CD14-positive monocyte (primary cell): Measurements from ENCODE around the gene COPE. TPM values are rescaled to one million over a fixed set of nuclear protein-coding genes. Genes with fewer than 3 reads are reported as not detected.

Experiments
- DNase-seq, 3 donors: peaks; one replicate each; pipeline ENCODE4 v3.0.0-alpha.2; 2011 to 2022
- H2AFZ ChIP-seq: 2 replicates; pipeline ENCODE4 v1.6.0; 2012; ENCODE audit warnings: mild to moderate bottlenecking, low read depth, low read length, inconsistent platforms; ENCODE audit not compliant: insufficient read depth, poor library complexity, severe bottlenecking
- H3K27ac ChIP-seq, 2 donors: 1 replicate in 1 of 2; 2 replicates in 1 of 2; pipeline ENCODE4 v1.5.1; 2012 to 2013; ENCODE audit warnings: low read length in 2 of 2, control low read depth in 1 of 2, inconsistent platforms in 1 of 2, low read depth in 1 of 2, mild to moderate bottlenecking in 1 of 2
- H3K27me3 ChIP-seq, 2 donors: one replicate each; pipeline versions ENCODE4 v1.6.0 to v1.6.1; 2011 to 2013; ENCODE audit warnings: low read length in 2 of 2; ENCODE audit not compliant: control insufficient read depth in 2 of 2, insufficient read depth in 2 of 2
- H3K36me3 ChIP-seq, 2 donors: replicated peaks in 1 of 2; 1 replicate in 1 of 2; 2 replicates in 1 of 2; pipeline versions ENCODE4 v1.5.1 to v1.6.1; 2012 to 2013; ENCODE audit warnings: low read length in 2 of 2, control low read depth in 1 of 2, inconsistent platforms in 1 of 2, mild to moderate bottlenecking in 1 of 2; ENCODE audit not compliant: insufficient read depth in 2 of 2, control insufficient read depth in 1 of 2
- H3K4me1 ChIP-seq, 2 donors: 1 replicate in 1 of 2; 2 replicates in 1 of 2; pipeline versions ENCODE4 v1.5.1 to v1.6.1; 2012 to 2013; ENCODE audit warnings: low read length in 2 of 2, control low read depth in 1 of 2, inconsistent platforms in 1 of 2, mild to moderate bottlenecking in 1 of 2, moderate library complexity in 1 of 2; ENCODE audit not compliant: insufficient read depth in 2 of 2, control insufficient read depth in 1 of 2
- H3K4me2 ChIP-seq: replicated peaks from 2 replicates; pipeline ENCODE3; 2012; ENCODE audit warnings: low read length, moderate library complexity, mild to moderate bottlenecking; ENCODE audit not compliant: poor library complexity, severe bottlenecking; ENCODE audit errors: extremely low read depth
- H3K4me3 ChIP-seq, 3 experiments: fragments of 200-600 bp in 1 of 3; sonication (generic) in 1 of 3; replicated peaks in 1 of 3; 1 replicate in 2 of 3; 2 replicates in 1 of 3; pipeline ENCODE4 v1.5.1; 2011 to 2013; ENCODE audit warnings: low read length in 3 of 3, mild to moderate bottlenecking in 3 of 3, control low read depth in 2 of 3, low read depth in 2 of 3, inconsistent platforms in 1 of 3, moderate library complexity in 1 of 3
- H3K79me2 ChIP-seq: 2 replicates; pipeline ENCODE4 v1.6.0; 2012; ENCODE audit warnings: mild to moderate bottlenecking, control low read depth, inconsistent platforms, low read length, moderate library complexity; ENCODE audit not compliant: insufficient read depth
- H3K9ac ChIP-seq: 2 replicates; pipeline ENCODE4 v1.6.0; 2017; ENCODE audit warnings: low read length, mild to moderate bottlenecking; ENCODE audit not compliant: insufficient read depth, poor library complexity, severe bottlenecking
- H3K9me3 ChIP-seq, 2 donors: replicated peaks in 1 of 2; 1 replicate in 1 of 2; 2 replicates in 1 of 2; pipeline versions ENCODE4 v1.5.1 to v1.6.1; 2012 to 2013; ENCODE audit warnings: low read length in 2 of 2, control low read depth in 1 of 2; ENCODE audit not compliant: control insufficient read depth in 1 of 2, insufficient read depth in 1 of 2
- H4K20me1 ChIP-seq: 2 replicates; pipeline ENCODE4 v1.6.0; 2012; ENCODE audit warnings: mild to moderate bottlenecking, low read length, control low read depth, moderate library complexity; ENCODE audit not compliant: insufficient read depth
- H3K27ac Mint-ChIP-seq, 7 donors: one replicate each; pipeline ENCODE4 v1.8.0; 2020; ENCODE audit warnings: mild to moderate bottlenecking in 7 of 7, mixed read lengths in 7 of 7, moderate library complexity in 6 of 7, inconsistent platforms in 2 of 7
- H3K27me3 Mint-ChIP-seq, 3 donors: one replicate each; pipeline ENCODE4 v1.8.0; 2021 to 2022; ENCODE audit warnings: low read depth in 3 of 3, mild to moderate bottlenecking in 3 of 3, mixed read lengths in 3 of 3, moderate library complexity in 3 of 3, inconsistent platforms in 1 of 3
- H3K36me3 Mint-ChIP-seq, 2 donors: one replicate each; pipeline ENCODE4 v1.8.0; 2020; ENCODE audit warnings: mixed read lengths in 2 of 2, inconsistent platforms in 1 of 2, mild to moderate bottlenecking in 1 of 2
- H3K4me1 Mint-ChIP-seq: one replicate; pipeline ENCODE4 v1.8.0; 2020; ENCODE audit warnings: mild to moderate bottlenecking, mixed read lengths
- H3K4me3 Mint-ChIP-seq, 2 donors: one replicate each; pipeline ENCODE4 v1.8.0; 2020; ENCODE audit warnings: mild to moderate bottlenecking in 2 of 2, mixed read lengths in 2 of 2, moderate library complexity in 1 of 2
- H3K9me3 Mint-ChIP-seq, 7 donors: one replicate each; pipeline ENCODE4 v1.8.0; 2020 to 2022; ENCODE audit warnings: mixed read lengths in 7 of 7, mild to moderate bottlenecking in 6 of 7, moderate library complexity in 6 of 7, inconsistent platforms in 2 of 7
- CTCF ChIP-seq: fragments of 200-600 bp; IDR thresholded peaks from one replicate; pipeline ENCODE4 v1.8.0; 2022; ENCODE audit warnings: antibody characterized with exemption, mild to moderate bottlenecking
- WGBS: methylation state at CpG from one replicate; pipeline ENCODE4 v1.1.5; 2013; ENCODE audit warnings: missing lambda C conversion rate; ENCODE audit not compliant: insufficient coverage; 5-methylcytosine and 5-hydroxymethylcytosine counted together
- intact Hi-C, 2 donors: fragments of 100-400 bp; cut with micrococcal nuclease; formaldehyde crosslinking; loops; one replicate each; pipeline versions ENCODE4 v1.15.0 to v1.15.1; 2023
- polyA plus RNA-seq, 3 donors: library from polyadenylated mRNA; depleted of rRNA in 1 of 3; unstranded in 2 of 3; stranded (reverse) in 1 of 3; fragments of 300-500 nt in 2 of 3; fragments of >200 nt in 1 of 3; fragmentation: Illumina TruSeq in 2 of 3; gene quantifications; 1 replicate in 2 of 3; 2 replicates in 1 of 3; pipeline ENCODE4 v1.2.3, GENCODE V29; 2012 to 2021

Gene COPE
- polyA plus RNA-seq, 3 donors, result 331 to 345 (median 345) TPM

DNA sequence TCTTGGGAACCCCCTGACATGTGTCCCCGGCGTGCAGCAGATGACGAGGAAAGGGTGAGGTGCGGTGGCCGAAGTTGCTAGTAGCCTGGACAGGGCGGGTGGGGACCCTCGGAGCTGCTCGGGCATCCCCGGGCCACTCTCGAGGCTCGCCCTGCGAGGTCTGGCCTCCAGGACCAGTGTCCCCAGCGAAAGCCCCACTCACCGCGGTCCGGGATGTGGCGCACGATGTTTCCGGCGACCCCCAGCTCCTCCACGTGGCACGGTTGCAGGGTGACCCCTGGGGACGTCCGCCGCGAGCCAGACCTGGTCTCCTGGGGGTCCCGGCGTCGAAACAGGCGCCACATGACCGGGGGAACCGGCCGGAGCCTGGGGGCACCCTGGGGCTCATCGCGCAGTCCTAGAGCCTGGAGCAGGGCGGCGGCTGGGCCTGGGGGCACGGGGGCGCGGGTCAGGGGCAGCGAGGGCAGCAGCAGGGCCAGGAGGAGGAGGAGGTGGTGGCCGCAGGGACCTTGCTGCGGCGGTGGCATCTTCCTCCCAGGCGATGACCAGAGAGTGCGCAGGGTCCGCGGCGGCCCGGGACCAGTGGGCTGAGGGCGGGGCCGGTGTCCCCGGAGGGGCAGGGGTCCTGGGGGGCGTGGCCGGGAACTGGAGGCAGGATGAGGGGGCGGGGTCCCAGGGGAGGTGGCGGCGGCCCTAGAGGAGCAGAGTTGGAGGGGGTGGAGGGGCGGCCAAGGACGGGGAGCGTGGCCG, 49.2 kb downstream of the COPE start:
- no peak for DNase-seq
- H3K4me1 Mint-ChIP-seq, result peaks cover 4% of the 10 kb centered on the region
- Histone ChIP-seq H3K27ac (no peak overlapping the region), H3K27me3 (peaks cover 0 to 24% of the 10 kb centered on the region in 2 donors), H4K20me1 (peaks cover 41% of the 10 kb centered on the region), H3K4me2 (no peak overlapping the region), H3K9ac (no peak overlapping the region), H3K9me3 (no peaks in the 10 kb centered on the region), H3K4me3 (no peak overlapping the region), H3K4me1 (peaks cover 6 to 7% of the 10 kb centered on the region in 2 donors), H3K79me2 (no peaks in the 10 kb centered on the region), H2AFZ (no peak overlapping the region), H3K36me3 (peaks cover 25 to 33% of the 10 kb centered on the region in 2 donors)
- 7% methylated on average over 53 of the region's 62 CpGs for WGBS
- intact Hi-C loops, result no loop called here
- H3K9me3 Mint-ChIP-seq, result peaks cover 0 to 5% (median 1%) of the 10 kb centered on the region in 7 donors
- H3K4me3 Mint-ChIP-seq, result peak overlapping the region in 1 of 2 donors; percentile 11
- H3K27me3 Mint-ChIP-seq, result peaks cover 31 to 44% (median 36%) of the 10 kb centered on the region in 3 donors
- no peak overlapping the region for H3K27ac Mint-ChIP-seq
- peaks cover 36% of the 10 kb centered on the region in 2 donors for H3K36me3 Mint-ChIP-seq
- TF ChIP-seq CTCF, result no peak

- no peak overlapping the region for H3K27ac ChIP-seq
- Mint-ChIP-seq H3K4me1 (peaks cover 4% of the 10 kb centered on the region), H3K36me3 (peaks cover 42 to 43% of the 10 kb centered on the region in 2 donors), H3K27me3 (peaks cover 31 to 44% (median 33%) of the 10 kb centered on the region in 3 donors), H3K9me3 (peaks cover 0 to 5% (median 1%) of the 10 kb centered on the region in 7 donors), H3K27ac (no peak overlapping the region), H3K4me3 (peak overlapping the region in 1 of 2 donors; percentile 11)
- H3K4me3 ChIP-seq, result no peak overlapping the region
- no peak overlapping the region for H3K4me2 ChIP-seq
- H3K4me1 ChIP-seq, result peaks cover 6 to 7% of the 10 kb centered on the region in 2 donors
- H2AFZ ChIP-seq, result no peak overlapping the region
- H3K9ac ChIP-seq, result no peak overlapping the region
- 29% methylated on average over 58 of the region's 71 CpGs for WGBS
- DNase-seq, result no peak
- no peaks in the 10 kb centered on the region for H3K79me2 ChIP-seq
- intact Hi-C loops, result no loop called here
- H3K36me3 ChIP-seq, result peaks cover 33 to 41% of the 10 kb centered on the region in 2 donors
- no peak for TF ChIP-seq CTCF
- H4K20me1 ChIP-seq, result peaks cover 49% of the 10 kb centered on the region
- no peaks in the 10 kb centered on the region for H3K9me3 ChIP-seq
- H3K27me3 ChIP-seq, result peaks cover 0 to 24% of the 10 kb centered on the region in 2 donors
Measured at GRCh38 chr19:18869023-18869618, 50.1 kb downstream of the COPE start.
